Measurements from ENCODE around the gene FBXO21.
A peak's percentile ranks its signal among the peaks of the same experiment; 100 is the strongest.
"Not testable (repeated sequence)": the region's sequence is repeated elsewhere in the genome, so short reads cannot be mapped to it uniquely, and the experiment has no call there.

Gene FBXO21

DNA sequence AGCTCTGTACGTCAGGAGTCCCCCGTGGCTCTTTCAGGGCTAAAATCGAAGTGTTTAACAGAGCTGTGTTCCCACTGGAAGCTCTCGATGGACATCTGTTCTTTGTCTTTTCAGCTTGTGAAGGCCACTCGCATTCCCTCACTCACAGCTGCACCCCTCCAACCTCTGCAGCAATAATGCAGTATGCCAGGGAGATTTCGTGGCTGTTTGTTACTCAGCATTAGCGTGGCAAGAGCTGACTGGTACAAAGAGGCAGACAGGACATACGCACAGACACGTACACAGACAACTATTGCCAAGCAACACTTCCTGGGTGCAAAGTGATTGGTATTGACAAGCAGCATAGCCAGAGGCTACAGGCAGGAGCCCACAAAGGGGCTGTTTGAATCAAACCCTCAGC, 11.8 kb upstream of the FBXO21 start:
- no peak for ATAC-seq

DNA sequence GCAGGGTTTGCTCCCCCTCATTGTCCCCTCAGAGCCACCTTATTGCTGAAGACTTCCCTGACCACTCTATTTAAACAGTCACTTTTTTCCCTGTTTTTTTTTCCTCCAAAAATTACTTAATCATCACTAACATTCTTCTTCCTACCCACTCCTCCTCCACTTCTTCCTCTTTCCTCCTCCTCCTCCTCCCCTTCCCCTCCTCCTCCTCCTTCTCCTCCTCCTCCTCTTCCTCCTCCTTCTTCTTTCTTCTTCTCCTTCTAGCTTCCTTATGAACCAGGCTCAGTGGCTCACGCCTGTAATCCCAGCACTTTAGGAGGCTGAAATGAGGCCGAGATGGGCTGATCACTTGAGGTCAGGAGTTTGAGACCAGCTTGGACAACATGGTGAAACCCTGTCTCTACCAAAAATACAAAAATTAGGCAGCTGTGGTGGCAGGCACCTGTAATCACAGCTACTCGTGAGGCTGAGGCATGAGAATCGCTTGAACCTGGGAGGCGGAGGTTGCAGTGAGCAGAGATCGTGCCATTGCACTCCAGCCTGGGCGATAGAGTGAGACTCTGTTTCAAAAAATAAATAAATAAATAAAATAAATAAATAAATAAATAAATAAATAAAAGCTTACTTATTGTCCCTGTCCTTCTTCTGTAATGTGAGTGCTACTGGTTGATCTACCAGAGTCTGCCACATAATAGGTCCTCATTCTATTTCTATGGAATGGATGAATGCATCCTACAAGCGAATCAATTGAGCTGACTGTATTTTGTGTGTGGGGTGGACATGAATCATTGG, 9.9 kb upstream of the FBXO21 start:
- not testable (repeated sequence) for ATAC-seq

DNA sequence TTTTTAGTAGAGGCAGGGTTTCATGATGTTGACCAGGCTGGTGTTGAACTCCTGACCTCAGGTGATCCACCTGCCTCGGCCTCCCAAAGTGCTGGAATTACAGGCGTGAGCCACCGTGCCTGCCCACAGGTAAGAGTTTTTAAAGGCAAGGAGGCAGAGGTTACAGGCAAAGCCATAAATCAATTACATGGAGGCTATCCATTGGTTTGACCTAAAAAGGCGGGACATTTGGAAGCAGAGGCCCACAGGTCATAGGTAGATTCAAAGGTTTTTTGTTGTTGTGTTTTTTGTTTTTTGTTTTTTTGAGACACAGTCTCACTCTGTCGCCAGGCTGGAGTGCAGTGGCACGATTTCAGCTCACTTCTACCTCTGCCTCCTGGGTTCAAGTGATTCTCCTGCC, 6.1 kb upstream of the FBXO21 start:
- not testable (repeated sequence) for ATAC-seq

DNA sequence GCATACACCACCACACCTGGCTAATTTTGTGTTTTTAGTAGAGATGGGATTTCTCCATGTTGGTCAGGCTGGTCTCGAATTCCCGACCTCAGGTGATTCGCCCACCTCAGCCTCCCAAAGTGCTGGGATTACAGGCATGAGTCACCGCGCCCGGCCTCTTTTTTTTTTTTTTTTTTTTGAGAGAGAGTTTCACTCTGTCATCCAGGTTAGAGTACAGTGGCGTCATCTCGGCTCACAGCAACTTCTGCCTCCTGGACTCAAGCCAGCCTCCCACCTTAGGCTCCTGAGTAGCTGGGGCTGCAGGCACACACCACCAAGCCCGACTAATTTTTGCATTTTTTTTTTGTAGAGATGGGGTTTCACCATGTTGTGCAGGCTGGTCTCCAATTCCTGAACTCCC, 4.8 kb upstream of the FBXO21 start:
- not testable (repeated sequence) for ATAC-seq

DNA sequence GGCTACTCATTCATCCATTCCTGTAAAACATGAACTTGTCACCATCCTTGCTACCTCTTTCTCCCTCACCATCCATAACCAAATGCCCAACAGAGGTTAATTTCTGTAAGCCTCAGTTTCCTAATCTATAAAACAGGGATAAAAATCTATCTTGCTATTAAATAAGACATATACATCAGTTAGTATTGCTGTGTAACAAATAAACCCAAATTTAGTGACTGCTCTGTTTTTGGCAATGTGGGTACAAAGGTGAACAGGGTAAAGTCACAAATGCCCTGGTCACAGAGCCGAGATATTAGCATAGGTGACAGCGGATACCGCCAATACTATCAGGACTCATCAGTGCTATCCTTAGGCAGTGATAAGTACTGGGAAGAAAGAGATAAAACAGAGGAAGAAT, 3.6 kb upstream of the FBXO21 start:
- ATAC-seq = no peak

DNA sequence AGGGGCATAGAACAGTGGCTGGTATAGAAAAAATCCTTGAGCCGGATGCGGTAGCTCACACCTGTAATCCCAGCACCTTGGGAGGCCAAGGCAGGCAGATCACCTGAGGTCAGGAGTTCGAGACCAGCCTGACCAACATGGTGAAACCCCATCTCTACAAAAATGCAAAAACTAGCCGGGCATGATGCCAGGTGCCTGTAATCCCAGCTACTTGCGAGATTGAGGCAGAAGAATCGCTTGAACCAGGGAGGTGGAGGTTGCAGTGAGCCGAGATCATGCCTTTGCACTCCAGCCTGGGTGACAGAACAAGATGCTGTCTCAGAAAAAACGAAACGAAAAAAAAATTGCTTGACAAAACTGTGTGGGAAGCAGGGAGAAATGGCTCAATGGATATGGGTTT, 2.3 kb upstream of the FBXO21 start:
- not testable (repeated sequence) for ATAC-seq

DNA sequence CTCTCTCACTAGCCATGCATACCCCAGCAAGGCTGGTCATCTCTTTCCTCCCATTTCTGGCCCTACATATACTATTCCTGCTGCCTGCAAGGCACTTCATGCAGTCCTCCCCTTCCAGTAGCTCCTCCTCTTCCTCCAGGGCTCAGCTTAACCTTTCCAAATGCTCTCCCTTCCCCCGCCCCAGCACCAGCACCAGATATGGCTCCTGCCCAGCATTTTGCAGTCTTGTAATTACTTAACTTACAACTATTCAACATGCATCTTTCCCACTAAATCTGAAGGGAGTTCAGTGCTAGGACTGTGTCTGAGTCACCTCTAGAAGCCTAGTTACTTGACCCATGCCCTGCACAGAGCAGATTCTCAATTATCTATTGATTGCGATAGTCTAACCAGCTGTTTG, 1.8 kb upstream of the FBXO21 start:
- ATAC-seq = no peak

DNA sequence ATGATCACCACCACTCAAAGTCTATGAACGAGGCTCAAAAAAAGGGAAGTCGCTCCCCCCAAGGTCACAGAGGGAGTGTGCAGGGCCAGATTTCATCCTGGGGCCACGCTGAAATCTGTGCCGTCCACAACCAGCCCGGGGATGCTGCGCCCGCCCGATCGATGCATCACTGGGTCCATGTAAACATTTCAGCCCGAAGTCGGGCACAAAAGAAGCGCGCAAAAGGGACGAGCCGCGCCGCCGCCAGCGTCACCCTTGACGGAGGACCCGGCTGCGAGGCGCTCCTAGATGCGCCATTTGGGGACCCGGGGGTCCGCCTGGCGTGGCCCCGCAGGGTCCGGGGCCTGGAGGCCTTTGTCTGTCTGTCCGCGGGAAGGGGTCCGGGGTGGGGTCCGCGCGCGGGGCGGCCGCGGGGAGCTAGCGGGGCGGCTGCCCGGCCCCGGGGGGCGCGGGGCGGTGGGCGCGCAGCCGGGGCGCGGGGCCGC, 503 bp downstream of the FBXO21 start:
- ATAC-seq = peak; percentile 6 to 12

DNA sequence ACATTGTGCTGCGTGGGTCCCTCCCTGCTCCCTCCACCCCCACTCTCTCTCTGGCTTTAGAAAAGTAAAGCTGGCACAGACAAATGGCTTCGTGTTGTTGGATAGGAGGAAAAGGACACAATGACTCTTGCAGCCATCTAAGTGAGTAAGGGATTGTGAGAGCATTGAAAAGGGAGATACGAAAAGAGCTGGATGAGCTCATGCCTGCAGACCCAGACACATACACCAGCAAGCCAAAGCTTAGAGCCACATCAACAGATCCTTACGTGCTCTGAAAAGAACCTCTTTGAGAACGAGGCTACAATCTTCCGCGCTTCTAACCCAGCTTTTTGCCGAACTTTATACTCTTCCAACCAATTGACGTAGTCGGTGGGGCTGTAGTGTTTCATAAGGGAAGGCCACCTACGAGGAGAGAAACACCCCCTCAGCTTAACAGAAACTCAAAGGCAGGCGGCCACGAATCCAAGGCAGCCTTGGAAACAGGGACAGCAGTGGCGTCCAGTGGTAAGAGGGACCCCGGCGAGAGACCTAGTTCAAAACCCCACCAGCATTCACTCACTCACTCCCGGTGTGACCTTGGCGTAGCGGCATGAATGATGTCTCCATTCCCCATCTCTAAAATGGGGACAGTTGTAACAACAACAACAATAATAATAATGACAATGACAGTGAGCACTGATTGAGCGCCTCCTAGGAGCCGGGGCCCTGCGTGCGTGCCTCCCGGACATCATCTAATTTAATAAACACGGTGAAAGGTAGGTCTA, 1.1 kb downstream of the FBXO21 start:
- ATAC-seq = no peak

DNA sequence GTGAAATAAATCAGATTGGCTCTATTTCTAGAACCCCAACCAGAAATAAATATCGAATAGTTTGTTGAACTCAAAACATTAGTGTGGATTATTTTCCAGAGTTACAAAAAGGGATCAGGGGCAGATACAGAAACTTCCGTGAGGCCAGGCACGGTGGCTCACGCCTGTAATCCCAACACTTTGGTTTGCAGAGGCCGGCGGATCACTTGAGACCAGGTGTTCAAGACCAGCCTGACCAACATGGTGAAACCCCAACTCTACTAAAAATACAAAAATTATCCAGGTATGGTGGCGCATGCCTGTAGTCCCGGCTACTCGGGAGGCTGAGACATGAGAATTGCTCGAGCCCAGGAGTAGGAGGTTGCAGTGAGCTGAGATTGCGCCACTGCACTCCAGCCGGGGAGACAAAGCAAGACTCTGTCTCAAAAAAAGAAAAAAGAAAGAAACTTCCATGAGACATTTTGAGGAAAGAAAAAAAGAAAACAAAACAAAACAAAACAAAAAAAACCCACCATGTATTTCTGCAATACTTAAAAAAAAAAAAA, 2.1 kb downstream of the FBXO21 start:
- ATAC-seq = no peak

DNA sequence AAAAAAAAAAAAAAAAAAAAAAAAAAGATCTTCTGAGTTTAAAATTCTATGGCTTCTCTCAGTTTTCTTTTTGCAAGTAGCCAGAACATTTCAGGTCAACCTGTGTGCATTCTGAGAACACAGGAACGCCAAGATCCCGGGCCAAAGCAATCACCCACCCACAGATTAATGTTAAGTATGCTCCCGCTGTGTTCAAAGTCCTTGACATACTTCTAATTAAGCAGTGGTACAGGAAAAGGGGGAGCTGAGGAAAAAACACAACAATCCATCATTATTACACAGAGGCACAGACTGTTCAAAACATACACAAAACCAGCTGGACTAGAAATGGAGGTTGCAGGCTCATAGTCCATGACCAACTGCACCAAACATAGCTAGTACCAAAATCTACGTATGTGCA, 2.8 kb downstream of the FBXO21 start:
- no peak for ATAC-seq

DNA sequence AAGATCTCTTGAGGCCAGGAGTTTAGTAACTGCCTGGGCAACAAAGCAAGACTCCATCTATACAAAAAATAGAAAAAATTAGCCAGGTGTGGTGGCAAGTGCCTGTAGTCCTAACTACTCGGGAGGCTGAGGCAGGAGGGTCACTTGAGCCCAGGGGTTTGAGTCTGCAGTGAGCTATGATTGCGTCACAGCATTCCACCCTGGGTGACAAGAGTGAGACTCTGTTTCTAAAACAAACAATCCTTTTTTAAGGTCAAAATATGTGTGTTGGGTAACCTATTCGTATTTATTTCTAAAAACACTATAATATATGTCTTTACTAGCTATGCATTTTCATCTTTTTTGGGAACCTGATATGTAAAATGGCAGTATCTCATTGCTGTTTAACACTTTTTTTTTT, 7.4 kb downstream of the FBXO21 start:
- no peak for ATAC-seq

DNA sequence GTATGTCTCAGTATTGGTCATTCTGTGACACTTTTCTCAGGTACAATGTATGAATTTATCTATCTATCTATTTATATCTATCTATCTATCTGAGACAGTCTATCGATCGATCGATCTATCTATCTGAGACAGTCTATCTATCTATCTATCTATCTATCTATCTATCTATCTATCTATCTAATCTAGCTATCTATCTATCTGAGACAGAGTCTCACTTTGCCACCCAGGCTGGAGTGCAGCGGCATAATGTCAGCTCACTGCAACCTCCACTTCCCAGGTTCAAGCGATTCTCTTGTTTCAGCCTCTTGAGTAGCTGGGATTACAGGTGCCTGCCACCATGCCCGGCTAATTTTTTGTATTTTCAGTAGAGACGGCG, 8.8 kb downstream of the FBXO21 start:
- not testable (repeated sequence) for ATAC-seq

DNA sequence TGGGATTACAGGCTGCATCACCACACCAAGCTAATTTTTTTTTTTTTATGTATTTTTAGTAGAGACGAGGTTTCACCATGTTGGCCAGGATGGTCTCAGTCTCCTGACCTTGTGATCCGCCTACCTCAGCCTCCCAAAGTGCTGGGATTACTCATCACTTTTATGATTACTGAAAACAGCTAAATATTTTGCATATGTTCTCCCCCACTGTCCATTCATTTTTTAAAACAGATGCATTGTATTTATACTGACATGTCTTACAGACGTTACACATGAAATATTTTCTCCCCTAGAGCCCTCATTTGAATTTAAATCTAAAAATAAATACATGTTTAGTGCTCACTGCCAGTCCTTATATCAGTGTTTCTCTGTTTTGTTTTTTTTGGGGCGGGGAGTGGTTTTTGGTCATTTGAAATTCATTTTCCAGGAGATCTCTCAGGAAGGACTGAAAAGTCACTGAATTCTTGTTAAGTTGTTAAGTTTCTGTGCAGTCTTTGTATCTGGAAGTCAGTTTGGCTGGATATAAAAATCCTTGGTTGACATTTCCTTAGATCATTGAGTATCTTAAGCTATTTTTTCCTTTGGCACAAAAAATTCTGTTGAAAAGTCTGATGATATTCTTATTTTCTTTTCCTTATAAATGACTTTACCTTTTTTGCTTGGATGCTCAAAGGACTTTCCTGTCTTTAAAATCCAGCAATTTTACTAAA, 9.4 kb downstream of the FBXO21 start:
- no peak for ATAC-seq

DNA sequence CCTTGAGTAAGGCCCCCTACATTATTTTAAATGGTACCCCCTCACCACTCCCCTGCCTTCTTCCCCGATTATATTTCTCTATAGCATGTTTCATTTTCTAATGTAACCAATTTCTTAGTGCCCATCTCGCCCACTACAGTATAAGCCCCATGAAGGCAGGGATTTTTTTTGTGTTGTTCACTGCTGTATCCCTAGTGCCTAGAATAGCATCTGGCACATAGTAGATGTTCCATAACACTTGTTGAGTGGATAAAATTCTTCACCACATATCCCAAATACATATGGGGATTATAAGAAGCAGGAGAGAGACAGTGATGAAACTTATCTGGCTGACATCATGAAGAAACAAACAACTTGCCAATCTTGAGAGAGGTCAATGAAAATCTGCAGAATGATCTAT, 11.5 kb downstream of the FBXO21 start:
- ATAC-seq = no peak

DNA sequence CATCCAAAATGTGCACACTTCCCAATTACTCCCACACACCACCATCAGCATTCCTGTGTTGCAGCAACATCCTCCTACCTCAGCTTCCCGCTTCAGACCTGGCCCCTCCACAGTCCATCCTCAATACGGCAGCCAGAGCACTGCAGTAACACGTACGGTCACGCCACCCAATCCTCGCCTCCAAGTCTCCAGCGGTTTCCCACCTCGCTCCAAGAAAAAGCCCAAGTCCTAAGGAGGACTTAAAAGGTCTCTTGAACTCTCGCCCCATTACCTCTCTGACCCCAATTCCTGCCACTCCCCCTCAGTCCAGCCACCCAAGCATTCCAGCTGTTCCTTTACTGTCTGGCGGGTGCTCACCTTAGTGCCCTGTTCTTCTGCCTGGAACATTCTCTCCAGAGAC, 12.0 kb downstream of the FBXO21 start:
- no peak for ATAC-seq

DNA sequence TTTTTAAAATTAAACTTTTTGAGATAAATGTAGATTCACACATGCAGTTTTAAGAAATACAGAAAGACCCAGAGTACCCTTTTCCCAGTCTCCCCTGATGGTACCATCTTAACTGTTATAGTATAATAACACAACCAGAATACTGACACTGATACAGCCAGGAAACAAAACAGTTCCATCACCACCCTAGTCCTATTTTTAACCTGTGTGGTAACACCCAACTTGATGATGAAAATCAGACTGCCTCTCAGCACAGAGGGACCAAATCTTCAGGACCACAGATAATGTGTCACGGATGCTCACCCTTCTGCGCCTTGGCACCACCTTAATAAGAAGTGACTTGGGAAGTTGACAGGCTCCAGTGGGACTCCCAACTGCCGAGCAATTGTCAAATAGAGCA, 18.1 kb downstream of the FBXO21 start:
- no peak for ATAC-seq

DNA sequence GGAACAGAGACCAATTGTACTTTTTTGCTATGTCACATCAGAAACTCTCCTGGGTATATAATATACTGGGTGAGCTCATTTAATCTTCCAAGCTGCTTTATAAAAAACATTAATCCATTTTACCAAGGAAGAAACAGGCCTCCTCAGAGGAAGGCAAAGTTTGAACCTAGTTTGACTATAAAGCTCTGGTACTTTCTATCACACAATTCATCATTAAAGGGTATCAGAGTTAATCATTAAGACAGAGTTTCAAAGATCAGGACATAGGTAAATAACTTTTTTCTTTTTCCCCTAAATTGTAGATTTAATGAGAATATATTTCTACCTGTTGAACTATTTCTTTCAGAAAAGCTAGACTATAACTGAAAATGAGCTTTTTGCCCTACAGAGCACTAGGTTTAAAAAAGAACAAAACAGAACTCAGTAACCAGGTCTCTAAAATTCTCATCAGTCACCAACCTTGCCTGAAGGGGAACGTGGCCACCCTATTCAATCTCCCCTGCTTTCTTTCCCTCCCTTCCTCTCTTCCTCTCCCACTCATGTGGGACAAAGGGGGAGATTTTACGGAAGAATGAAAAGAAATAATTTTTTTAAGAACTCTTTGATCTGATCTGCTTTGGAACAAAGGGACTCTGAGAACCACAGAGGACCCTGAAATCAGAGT, 18.6 kb downstream of the FBXO21 start:
- no peak for ATAC-seq

DNA sequence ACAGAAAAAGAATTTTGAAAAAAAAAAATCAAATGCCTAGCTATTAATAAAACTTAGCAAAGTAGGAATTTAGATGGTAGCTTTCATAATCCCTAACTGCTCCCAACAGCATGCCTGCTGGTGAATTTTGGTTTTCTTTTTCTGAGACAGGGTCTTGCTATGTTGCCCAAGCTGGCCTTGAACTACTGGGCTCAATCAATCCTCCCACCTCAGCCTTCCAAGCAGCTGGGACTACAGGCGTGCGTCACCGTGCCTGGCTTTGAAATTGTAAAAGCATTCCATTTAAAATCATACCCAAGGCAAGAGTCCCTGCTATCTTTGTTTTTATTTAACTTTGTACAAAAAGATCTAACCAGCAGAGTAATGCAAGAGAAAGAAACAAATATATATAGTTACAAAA, 20.7 kb downstream of the FBXO21 start:
- no peak for ATAC-seq

DNA sequence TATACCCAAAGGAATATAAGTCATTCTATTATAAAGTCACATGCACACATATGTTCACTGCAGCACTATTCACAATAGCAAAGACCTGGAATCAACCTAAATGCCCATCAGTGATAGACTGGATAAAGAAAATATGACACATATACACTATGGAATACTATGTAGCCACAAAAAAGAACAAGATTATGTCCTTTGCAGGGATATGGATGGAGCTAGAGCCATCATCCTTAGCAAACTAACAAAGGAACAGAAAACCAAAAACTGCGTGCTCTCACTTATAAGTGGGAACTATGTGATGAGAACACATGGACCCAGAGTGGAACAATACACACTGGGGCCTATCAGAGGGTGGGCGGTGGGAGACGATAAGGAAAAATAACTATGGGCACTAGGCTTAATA, 21.3 kb downstream of the FBXO21 start:
- no peak for ATAC-seq

DNA sequence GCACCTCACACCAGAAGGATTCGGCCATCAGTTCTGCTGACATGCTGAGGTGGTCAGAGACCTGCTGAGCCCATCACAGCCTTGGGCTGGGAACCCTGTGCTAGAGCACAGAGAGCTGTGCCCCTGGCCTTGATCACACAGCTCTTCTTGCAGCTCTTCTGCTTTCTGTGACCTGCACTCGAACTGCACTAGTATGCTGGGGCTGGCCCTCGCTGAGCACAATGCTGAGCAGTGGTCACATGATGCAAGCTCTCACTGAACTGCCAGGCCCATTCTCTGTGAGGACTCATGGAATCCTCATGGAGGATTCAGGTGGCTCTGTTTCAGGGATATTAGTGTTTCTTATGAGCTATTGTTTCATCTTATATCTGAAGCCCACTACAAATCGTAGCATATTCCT, 22.5 kb downstream of the FBXO21 start:
- no peak for ATAC-seq

DNA sequence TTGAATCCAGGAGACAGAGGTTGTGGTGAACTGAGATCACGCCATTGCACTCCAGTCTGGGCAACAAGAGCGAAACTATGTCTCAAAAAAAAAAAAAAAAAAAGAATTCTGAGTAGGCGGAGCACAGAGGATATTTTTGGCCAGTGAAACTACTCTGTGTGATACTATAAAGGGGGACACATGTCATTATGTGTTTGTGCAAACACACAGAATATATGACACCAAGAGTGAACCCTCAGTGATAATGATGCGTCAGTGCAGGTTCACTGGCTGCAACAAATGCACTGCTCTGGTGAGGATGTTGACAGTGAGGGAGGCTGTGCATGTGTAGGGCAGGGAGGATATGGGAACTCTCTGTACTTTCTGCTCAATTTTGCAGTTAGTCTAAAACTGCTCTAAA, 24.2 kb downstream of the FBXO21 start:
- no peak for ATAC-seq

DNA sequence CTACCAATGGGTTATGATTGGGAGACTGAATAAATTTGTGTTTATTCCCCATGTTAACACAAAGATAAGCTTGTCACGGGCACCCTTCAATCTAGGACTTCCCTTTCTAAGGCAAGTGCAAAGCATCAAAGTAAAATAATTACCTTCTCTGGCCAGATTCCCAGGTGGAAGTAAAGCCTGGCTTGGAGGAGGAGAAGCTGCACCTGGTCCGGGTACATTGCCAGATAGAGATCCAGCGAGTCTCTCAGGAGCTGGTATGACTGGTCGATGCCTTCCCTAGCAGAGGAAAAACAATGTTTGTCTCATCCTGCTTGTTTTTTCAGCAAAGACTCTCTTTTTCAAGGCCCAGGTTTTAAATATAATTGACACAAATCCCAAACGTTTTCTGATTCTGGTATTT, 24.9 kb downstream of the FBXO21 start:
- no peak for ATAC-seq

Data from activated CD4-positive, CD25-positive, alpha-beta regulatory T cell treated with anti-CD3 and anti-CD28 coated beads, Interleukin-2, amount 50 U/mL, for 24 hours (primary cell).